PC-3 (cell line): Measurements from ENCODE around the gene CRISPLD2. TPM values are rescaled to one million over a fixed set of nuclear protein-coding genes. Genes with fewer than 3 reads are reported as not detected.

Source experiments
- ATAC-seq: fragments of 200-7000 bp; cut with Tn5 transposase; 2 replicates; pipeline ENCODE4 v1.9.1; 2020; ENCODE audit warnings: mild to moderate bottlenecking, moderate library complexity
- BruUV-seq: library from RNA; stranded (reverse); fragments of 400-500 nt; replicated peaks from 2 replicates; lab custom pipeline; 2021; lab: Mats Ljungman, UMichigan
- CTCF ChIA-PET: fragments of 300-600 bp; sonication (Branson Sonifier 250); formaldehyde crosslinking; loops from one replicate; lab custom pipeline; 2022; ENCODE audit warnings: antibody characterized with exemption; lab: Charles Lee
- POLR2A ChIA-PET: fragments of 300-600 bp; sonication (Branson Sonifier 250); formaldehyde crosslinking; loops from one replicate; lab custom pipeline; 2022; ENCODE audit warnings: antibody characterized with exemption; ENCODE audit not compliant: unreplicated experiment; lab: Charles Lee
- DNase-seq: peaks from one replicate; pipeline ENCODE4 v3.0.0-alpha.2; 2015
- H2AFZ ChIP-seq: fragments of 300-600 bp; sonication (generic); 2 replicates; pipeline ENCODE4 v1.6.0; 2016; ENCODE audit warnings: antibody characterized with exemption, low read length
- H3F3A ChIP-seq: fragments of 300-600 bp; sonication (generic); one replicate; pipeline ENCODE4 v1.6.0; 2017; ENCODE audit warnings: antibody characterized with exemption, low read length, control low read depth, mild to moderate bottlenecking; ENCODE audit not compliant: unreplicated experiment
- H3K27ac ChIP-seq: fragments of 300-600 bp; sonication (generic); 2 replicates; pipeline ENCODE4 v1.5.1; 2016; ENCODE audit warnings: mild to moderate bottlenecking, low read length
- H3K27me3 ChIP-seq: fragments of 300-600 bp; sonication (generic); 2 replicates; pipeline ENCODE4 v1.6.1; 2016; ENCODE audit warnings: low read length, mixed read lengths
- H3K36me3 ChIP-seq: fragments of 300-600 bp; sonication (generic); 2 replicates; pipeline ENCODE4 v1.6.1; 2016; ENCODE audit warnings: low read depth, mixed run types, low read length, mixed read lengths
- H3K4me1 ChIP-seq: fragments of 300-600 bp; sonication (generic); 2 replicates; pipeline ENCODE4 v1.5.1; 2016; ENCODE audit warnings: low read length; ENCODE audit not compliant: insufficient read depth
- H3K4me2 ChIP-seq: fragments of 300-600 bp; sonication (generic); 2 replicates; pipeline ENCODE4 v1.6.0; 2016; ENCODE audit warnings: low read length
- H3K4me3 ChIP-seq: fragments of 300-600 bp; sonication (generic); 2 replicates; pipeline ENCODE4 v1.5.1; 2016; ENCODE audit warnings: mild to moderate bottlenecking, low read length, mixed read lengths
- H3K79me2 ChIP-seq: fragments of 300-600 bp; sonication (generic); 2 replicates; pipeline ENCODE4 v1.6.1; 2017; ENCODE audit warnings: low read length, mixed read lengths
- H3K9ac ChIP-seq: fragments of 300-600 bp; sonication (generic); 2 replicates; pipeline ENCODE4 v1.6.0; 2016; ENCODE audit warnings: mild to moderate bottlenecking, low read length
- H3K9me2 ChIP-seq: fragments of 300-600 bp; sonication (generic); replicated peaks from 2 replicates; pipeline ENCODE4 v1.6.1; 2016; ENCODE audit warnings: mixed run types, low read length, mixed read lengths
- H3K9me3 ChIP-seq: fragments of 300-600 bp; sonication (generic); 2 replicates; pipeline ENCODE4 v1.6.1; 2016; ENCODE audit warnings: low read length, mixed read lengths
- H4K20me1 ChIP-seq: fragments of 300-600 bp; sonication (generic); 2 replicates; pipeline ENCODE4 v1.6.1; 2016; ENCODE audit warnings: low read length, mixed read lengths
- EZH2 ChIP-seq: fragments of 300-600 bp; sonication (generic); IDR thresholded peaks from one replicate; pipeline ENCODE4 v1.6.1; 2017; ENCODE audit warnings: antibody characterized with exemption, mild to moderate bottlenecking, low read length; ENCODE audit not compliant: unreplicated experiment
- EZH2phosphoT487 ChIP-seq: fragments of 300-600 bp; sonication (generic); IDR thresholded peaks from 2 replicates; pipeline ENCODE4 v1.6.1; 2018; ENCODE audit warnings: mild to moderate bottlenecking, antibody characterized with exemption, low read length, borderline replicate concordance
- intact Hi-C: fragments of 100-400 bp; cut with micrococcal nuclease; formaldehyde crosslinking; loops from 2 replicates; pipeline ENCODE4 v1.9.0; 2023
- total RNA-seq: library from RNA; depleted of rRNA; stranded (reverse); fragments of >200 nt; gene quantifications from 2 replicates; pipeline ENCODE4 v1.2.3, GENCODE V29; 2014
- TF ChIP-seq, protein P1 (sequence below): fragments of 300-600 bp; sonication (generic); conservative IDR thresholded peaks from 2 replicates; pipeline ENCODE4 v1.5.1; 2017; ENCODE audit warnings: antibody characterized with exemption, low read depth, mild to moderate bottlenecking, low read length

Gene CRISPLD2
- total RNA-seq, 1 experiment from 2014 or later: 2.8 TPM

DNA sequence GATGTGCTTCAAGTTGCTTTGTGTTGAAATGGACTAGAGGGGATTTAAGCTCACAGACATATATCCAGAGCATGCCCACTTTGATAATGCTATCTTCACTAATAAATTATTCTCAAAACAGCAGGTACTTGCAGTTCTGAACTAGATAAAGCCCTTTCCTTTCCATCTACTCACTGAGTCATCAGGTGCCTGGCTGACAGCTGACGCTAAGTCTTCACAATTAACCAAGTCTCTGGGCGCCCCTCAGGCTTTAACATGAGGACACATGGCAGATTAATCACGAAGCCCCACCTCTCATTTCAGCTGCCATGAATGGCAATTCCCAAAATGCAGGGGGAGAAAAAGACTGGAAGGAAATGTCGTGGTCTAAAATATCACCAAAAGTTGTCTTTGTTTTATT is 29.5 kb upstream of the CRISPLD2 start:
- H3K9ac ChIP-seq: no peak overlapping the region
- H3F3A ChIP-seq: no peaks in the 10 kb centered on the region
- no peaks in the 10 kb centered on the region for H3K27me3 ChIP-seq
- no peaks in the 10 kb centered on the region for H3K36me3 ChIP-seq
- no peaks in the 10 kb centered on the region for H4K20me1 ChIP-seq
- CTCF ChIA-PET: no interaction called here
- no peaks in the 10 kb centered on the region for H3K9me2 ChIP-seq
- no peak overlapping the region for H3K27ac ChIP-seq
- no TSS peak for BruUV-seq
- H3K9me3 ChIP-seq: no peaks in the 10 kb centered on the region
- H3K4me3 ChIP-seq: no peak overlapping the region
- POLR2A ChIA-PET: no interaction called here
- no peaks in the 10 kb centered on the region for H3K79me2 ChIP-seq
- H3K4me1 ChIP-seq: no peaks in the 10 kb centered on the region
- no peak overlapping the region for H2AFZ ChIP-seq
- ATAC-seq: no peak
- intact Hi-C loops: no loop called here
- no peak for DNase-seq
- no peak overlapping the region for H3K4me2 ChIP-seq
- TF ChIP-seq EZH2: no peak

DNA sequence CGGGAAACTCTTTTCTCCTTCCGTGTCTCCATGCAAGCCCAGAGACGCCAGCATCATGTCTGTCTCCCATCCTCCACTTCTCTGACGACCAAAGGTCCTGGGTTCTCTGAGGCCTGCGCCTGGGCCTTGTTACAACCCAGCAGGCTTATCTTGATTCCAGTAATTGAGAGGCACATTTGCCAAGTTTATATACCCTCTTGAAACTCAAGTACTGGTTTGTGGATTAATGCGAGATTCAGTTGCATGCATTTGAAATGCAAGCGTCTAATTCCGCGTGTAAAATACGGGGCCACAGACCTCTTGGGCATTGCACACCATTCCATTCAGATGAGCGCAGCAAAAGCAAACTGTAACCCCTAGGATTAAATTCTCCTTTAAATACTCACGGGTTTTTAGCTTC is 28.7 kb upstream of the CRISPLD2 start:
- no peaks in the 10 kb centered on the region for H3K9me2 ChIP-seq
- intact Hi-C loops: no loop called here
- DNase-seq (no peak), ATAC-seq (no peak)
- no peaks in the 10 kb centered on the region for H3K9me3 ChIP-seq
- H3K9ac ChIP-seq: no peak overlapping the region
- no peaks in the 10 kb centered on the region for H4K20me1 ChIP-seq
- no peak overlapping the region for H2AFZ ChIP-seq
- TF ChIP-seq EZH2phosphoT487: no peak
- TF ChIP-seq, protein P1, sequence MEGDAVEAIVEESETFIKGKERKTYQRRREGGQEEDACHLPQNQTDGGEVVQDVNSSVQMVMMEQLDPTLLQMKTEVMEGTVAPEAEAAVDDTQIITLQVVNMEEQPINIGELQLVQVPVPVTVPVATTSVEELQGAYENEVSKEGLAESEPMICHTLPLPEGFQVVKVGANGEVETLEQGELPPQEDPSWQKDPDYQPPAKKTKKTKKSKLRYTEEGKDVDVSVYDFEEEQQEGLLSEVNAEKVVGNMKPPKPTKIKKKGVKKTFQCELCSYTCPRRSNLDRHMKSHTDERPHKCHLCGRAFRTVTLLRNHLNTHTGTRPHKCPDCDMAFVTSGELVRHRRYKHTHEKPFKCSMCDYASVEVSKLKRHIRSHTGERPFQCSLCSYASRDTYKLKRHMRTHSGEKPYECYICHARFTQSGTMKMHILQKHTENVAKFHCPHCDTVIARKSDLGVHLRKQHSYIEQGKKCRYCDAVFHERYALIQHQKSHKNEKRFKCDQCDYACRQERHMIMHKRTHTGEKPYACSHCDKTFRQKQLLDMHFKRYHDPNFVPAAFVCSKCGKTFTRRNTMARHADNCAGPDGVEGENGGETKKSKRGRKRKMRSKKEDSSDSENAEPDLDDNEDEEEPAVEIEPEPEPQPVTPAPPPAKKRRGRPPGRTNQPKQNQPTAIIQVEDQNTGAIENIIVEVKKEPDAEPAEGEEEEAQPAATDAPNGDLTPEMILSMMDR: no peak
- no peak for TF ChIP-seq EZH2
- CTCF ChIA-PET: no interaction called here
- H3K4me3 ChIP-seq: no peak overlapping the region
- BruUV-seq: no TSS peak
- no peaks in the 10 kb centered on the region for H3F3A ChIP-seq
- H3K4me2 ChIP-seq: no peak overlapping the region
- H3K79me2 ChIP-seq: no peaks in the 10 kb centered on the region
- H3K4me1 ChIP-seq: no peaks in the 10 kb centered on the region
- no peaks in the 10 kb centered on the region for H3K27me3 ChIP-seq
- POLR2A ChIA-PET: no interaction called here
- no peak overlapping the region for H3K27ac ChIP-seq
- no peaks in the 10 kb centered on the region for H3K36me3 ChIP-seq

DNA sequence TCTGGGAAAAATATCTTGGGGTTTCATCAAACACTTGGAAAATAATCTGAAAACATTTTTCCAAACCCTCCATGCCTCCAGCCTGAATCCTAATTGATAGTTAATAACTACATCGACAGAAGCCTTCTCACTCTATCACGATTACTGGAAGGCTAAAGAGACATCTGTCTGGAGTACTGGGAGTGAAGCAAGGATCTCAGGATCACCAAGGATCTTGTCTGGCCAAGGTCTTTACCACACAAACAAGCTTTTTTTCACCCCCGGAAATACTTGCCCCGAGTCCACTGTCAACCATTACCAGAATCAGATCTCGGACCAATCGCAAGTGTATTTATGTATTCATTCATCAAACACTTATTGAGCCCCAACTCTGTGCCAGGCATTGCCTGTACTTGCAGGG is 28.3 kb upstream of the CRISPLD2 start:
- H3K36me3 ChIP-seq: no peaks in the 10 kb centered on the region
- ChIA-PET POLR2A (no interaction called here), CTCF (no interaction called here)
- no peaks in the 10 kb centered on the region for H4K20me1 ChIP-seq
- no peaks in the 10 kb centered on the region for H3F3A ChIP-seq
- no peaks in the 10 kb centered on the region for H3K27me3 ChIP-seq
- ATAC-seq: no peak
- no peak overlapping the region for H3K27ac ChIP-seq
- H2AFZ ChIP-seq: no peak overlapping the region
- TF ChIP-seq, protein P1: no peak
- TF ChIP-seq EZH2 (no peak), EZH2phosphoT487 (no peak)
- no peak overlapping the region for H3K4me3 ChIP-seq
- no TSS peak for BruUV-seq
- no peaks in the 10 kb centered on the region for H3K9me3 ChIP-seq
- no peak overlapping the region for H3K9ac ChIP-seq
- intact Hi-C loops: no loop called here
- no peak overlapping the region for H3K4me2 ChIP-seq
- H3K4me1 ChIP-seq: no peaks in the 10 kb centered on the region
- no peaks in the 10 kb centered on the region for H3K79me2 ChIP-seq
- no peaks in the 10 kb centered on the region for H3K9me2 ChIP-seq
- DNase-seq: no peak
